ENCODE data around the gene PRKCD.

DNA sequence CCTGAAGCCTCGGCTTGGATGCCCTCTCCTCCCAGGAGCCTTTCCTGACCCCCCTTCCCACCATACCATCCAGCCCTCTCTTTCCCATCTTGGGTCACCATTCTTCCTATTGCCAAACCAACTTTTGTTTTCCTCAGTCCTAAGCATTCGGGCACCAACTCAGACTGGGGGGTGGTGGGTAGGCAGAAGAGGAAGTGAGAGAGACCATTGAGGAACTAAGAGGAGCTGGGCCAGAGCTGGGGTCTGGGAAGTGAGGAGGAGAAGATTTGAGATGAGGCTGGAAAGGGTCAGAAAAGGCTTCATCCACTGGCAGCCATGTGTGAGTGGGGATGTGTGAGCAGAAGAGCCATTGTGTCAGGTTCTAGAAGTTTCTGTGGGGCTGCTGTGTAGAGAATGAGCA is 57.1 kb downstream of the PRKCD start:
- TF ChIP-seq, protein P1, sequence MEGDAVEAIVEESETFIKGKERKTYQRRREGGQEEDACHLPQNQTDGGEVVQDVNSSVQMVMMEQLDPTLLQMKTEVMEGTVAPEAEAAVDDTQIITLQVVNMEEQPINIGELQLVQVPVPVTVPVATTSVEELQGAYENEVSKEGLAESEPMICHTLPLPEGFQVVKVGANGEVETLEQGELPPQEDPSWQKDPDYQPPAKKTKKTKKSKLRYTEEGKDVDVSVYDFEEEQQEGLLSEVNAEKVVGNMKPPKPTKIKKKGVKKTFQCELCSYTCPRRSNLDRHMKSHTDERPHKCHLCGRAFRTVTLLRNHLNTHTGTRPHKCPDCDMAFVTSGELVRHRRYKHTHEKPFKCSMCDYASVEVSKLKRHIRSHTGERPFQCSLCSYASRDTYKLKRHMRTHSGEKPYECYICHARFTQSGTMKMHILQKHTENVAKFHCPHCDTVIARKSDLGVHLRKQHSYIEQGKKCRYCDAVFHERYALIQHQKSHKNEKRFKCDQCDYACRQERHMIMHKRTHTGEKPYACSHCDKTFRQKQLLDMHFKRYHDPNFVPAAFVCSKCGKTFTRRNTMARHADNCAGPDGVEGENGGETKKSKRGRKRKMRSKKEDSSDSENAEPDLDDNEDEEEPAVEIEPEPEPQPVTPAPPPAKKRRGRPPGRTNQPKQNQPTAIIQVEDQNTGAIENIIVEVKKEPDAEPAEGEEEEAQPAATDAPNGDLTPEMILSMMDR (conservative IDR thresholded peaks at IDR 0.05), result no peak
- no peak for TF ChIP-seq EZH2 (IDR thresholded peaks at IDR 0.05; ENCODE audit: low read depth)
